Measurements from ENCODE around the gene NTF3.

NTF3 gene

DNA sequence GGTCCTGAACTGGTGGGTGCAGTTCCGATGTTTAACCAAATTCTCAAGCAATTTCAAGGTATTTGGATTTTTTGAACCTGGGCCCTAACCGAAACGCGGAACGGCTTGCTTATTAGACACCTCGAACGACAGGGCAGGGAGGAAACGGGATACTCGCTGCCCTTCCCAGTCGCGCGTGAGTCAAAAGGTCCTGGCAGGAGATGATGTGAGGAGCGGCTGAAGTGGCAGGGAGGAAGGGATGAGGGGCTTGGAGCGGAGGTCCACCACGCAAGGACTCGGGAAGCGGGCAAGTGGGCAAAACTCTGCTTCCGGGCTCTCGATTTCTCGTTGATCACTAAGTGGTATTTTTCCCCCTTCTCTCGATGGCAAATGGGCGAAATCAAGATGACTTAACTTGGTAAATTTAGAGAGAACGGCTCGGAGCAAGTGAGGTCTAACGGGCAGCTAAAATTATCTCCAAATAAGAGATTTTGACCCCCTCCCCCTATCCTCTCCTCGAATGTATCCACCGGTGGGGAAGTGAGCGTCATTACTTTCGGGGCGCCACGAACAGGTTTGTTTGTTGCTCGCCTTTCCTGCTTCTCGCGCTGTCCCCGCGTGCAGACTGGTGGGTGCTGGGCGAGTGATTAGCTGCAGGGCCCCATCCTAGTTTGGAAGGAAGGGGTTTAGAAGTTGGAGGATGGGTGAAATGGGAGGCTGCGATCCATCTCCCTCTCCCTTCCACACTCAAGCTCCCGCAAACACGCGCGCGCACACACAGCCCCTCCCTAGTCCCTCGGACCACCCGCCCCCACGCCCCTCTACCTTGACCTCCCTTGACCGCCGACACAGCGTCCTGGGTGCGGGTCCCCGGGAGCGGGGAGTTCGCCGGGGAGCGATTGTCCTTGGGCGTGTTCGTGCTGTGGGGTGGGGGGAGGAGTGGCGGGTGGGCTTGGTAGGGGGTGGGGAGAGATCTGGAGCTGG is 986 bp upstream of the NTF3 start:
- no peak for DNase-seq (ENCODE audit: low read depth)

DNA sequence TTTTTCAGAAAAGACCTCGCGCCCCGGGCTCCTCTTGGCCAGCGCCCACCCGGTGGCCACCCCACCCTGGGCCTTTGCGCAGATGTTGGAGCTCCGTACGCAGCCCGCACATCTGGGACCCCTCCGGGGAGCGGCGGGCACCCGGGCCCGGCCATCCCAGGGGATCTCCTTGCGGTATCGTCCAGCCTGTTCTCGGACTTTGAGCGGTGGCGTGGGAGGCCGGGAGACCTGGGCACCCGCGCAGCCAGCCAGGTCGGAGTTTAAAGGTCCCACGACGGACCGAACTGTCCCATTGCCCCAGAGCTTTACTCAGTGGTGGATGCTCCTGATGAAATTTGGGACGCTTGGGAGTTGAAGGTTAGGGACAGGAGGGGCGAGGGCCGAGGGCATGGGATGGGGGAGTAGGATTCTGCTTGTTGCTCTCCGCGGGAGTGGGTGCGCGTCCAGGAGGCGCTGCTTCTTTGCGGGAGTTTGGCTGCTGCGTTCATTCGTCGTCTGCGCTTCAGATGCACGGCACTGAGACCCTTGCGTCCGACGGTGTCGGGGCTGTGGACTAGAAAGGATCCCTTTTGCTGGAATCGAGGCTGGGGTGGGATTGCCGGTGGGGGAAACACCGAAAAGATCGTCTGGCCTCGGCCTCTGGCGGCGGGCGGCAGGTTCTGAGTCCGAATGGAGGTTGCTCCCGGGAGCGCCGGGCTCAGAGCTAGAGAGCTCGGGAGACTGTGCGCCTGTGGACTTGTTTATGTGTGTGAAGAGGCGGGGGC is 1.4 kb downstream of the NTF3 start:
- DNase-seq (ENCODE audit: low read depth) = no peak

DNA sequence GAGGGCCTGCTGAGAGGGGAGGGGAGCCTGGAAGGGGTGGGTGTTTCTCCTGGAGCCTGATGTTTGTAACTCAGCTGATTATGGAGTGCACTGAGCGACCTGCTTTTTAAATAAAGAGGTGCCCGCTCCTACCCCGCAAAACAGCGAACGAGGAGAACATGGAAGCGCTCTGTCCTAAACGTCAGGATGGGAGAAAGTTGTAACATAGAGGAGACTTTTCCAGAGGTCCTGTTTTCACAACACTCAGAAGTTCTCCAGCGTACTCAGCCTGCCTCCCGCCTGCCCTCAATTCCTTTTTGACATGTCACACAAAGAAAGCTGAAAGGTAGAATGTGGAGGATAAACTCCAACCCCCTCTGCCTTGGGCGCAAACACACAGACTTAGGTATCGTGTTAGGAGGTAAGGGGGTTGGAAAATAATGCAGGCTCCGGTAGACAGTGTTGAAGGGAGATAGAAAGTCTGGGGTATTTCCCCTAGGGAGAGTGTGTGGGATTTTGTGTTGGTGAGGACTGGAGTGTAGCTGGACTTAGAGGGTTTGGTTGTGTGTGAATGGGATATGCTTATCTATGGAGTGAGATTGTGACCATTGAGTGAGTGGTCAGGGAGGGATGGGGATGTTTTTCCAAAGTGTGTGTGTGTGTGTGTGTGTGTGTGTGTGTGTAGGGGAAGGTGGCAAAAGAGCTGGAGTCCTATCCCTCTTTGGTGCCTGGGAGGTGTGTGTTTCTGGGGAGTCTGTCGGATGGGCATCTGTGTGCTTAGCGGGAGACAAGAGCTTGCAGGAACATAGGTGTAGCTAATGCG is 2.1 kb downstream of the NTF3 start:
- DNase-seq (ENCODE audit: low read depth) = no peak

DNA sequence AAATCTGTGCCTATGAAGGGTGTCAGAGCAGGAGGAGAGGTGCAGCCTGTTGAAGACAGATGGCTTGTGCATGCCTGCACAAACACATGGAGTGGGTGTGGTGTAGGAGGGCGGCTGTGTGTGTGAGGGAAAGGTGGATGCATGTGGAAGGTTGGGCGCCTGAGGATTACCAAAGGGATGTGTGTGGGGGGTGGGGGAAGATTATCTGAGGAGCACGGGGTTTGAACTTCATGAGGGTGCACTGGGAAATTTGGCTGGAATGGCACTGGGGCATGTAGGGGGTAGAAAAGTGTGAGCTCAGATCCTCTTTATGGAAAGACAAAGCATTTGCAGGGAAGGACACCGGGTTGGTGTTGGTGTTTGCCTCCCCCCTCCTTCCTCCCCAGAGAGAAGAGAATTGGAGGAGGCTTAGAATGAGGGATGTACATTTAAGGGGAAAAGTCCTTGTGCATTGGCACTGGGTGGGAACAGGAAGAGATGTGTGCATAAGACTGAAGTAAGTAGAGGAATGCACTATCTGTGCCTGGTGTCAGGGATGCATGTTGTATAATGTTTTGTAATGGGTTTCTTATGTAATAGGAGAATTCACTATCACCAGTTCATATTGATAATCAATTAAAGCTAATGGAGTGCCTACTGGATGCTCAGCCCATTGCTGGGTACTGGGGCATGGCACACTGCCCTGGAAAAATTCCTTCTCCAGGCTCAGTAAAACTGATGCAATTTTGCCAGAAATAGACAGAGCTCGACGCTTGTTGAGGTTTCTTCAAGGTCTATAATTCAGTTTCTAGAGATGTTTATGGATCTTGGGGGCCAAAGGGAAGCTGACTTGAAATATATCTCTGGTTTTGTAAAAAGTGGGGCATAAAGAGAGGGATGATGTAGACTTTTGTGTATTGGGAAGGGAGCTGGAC is 3.0 kb downstream of the NTF3 start:
- DNase-seq (ENCODE audit: low read depth) = no peak

DNA sequence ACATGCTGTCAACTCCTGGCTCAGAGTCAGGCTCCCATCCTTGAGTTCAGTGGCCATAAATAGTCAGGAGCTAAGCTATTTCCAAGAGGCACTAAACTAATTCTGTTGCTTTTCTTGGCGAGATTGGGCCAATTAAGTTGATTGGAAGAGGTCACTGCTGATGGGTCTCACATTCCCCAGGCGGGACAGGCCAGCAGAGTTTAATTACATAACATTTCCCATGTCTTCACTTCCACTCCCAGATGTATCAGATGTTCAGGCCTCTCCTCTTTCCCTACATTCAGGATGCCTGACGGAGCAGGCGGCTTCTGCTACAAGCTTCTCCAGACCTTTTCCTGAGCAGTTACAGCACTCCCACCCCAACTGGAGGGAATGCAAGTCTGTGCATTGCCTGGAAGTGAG is 5.3 kb downstream of the NTF3 start:
- DNase-seq (ENCODE audit: low read depth) = no peak

DNA sequence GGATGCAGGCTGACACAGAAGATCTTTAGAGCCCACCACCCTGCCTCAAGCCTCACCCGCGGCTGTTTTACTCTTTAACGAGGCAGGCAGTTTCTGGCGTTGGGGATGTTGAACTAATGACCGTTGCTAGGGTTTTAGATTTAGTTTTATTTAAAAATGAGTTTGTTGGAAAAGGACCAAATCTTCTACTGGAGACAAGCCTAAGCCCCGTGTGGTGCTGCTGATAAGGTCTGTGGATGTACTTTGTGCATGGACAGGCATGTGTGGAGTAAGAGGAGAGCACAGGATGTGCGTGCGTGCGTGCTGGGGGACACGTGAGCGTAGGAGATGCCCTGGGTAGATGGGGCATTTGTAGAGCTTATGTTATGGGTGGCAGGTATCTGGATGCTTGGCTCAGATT is 5.7 kb downstream of the NTF3 start:
- no peak for DNase-seq (ENCODE audit: low read depth)

DNA sequence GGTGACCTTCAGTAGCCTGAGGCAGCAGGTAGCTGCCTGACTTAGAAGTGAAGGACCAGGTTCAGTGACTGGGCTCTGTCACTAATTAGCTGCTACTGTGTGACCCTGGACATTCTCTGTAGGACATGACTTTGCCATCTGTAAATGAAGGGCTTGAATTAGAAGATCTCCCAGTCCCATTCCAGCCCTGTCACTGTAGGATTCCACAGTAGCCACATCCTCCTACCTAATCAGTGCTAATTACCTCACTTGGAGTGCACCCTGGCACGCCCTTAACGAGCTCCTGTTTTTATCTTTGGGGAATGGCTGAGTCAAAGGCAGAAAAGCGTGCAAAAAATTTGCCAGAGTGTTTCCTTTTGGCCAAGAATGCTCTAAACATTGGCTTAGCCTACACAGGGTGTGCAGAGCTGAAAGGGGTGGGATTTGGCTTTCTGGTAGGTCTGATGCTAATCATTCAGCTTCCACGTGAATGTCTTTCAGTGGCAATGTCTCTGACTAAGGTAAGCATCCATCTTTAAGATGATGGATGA is 6.8 kb downstream of the NTF3 start:
- no peak for DNase-seq (ENCODE audit: low read depth)

DNA sequence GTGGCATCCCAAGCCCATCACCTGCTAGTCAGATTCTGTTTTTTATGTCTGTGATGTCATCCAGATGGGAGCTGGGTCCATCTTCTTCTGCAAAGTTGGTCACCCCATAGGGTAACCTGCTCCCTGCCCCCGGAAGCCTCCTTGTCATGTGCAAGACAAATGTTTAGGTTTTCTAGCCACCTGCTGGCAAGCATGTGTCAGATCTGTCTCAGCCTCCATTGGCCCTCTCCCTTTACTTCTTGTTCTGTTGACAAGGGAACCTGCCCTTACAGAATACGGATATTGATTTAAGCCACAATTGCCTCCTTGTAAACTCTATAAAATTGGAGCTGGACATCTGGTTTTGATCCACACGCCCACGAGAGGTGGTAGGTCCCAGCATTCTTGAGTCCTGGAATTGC is 7.5 kb downstream of the NTF3 start:
- no peak for DNase-seq (ENCODE audit: low read depth)

DNA sequence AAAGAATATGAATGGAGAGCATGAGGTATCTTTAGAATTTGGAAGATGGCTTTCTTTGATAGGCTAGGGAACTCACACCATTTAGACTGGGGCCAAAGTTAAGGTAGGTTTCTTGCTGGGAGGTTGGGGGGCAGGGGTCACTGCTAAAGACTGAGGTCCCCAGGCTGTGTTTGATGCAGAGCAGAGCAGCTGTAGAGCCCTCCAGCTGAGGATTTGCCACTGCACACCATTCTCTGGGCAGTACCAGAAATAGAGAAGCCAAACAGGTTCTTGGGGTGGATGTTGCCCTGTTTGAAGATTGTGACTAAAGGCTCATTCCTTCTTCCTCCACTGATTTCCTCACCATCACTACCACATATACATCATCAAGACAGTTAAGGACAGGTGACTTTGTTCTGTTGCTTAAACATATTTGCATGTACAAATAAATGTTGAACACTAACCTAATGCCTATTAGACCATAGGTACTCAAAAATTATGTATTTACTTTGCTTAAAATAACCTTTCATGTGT is 7.9 kb downstream of the NTF3 start:
- DNase-seq (ENCODE audit: low read depth) = no peak

DNA sequence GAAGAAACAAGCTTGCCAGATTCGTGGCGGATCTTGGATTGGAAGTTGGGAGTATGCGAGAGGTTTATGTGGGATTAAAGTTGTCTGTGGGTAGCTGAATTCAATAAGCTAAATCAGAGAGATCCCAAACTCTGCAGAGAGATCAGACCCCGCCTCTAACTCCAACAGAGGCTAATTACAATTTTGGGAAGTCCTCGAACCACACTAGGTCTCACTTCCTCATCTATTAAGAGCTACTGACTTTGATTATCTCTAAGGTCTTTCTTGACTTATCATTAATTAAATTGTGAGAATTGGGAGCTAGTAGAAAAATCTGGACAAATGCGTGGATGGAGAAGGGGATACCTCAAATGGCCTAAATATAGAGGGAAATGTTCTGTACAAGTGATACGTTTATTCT is 9.1 kb downstream of the NTF3 start:
- DNase-seq (ENCODE audit: low read depth) = no peak

DNA sequence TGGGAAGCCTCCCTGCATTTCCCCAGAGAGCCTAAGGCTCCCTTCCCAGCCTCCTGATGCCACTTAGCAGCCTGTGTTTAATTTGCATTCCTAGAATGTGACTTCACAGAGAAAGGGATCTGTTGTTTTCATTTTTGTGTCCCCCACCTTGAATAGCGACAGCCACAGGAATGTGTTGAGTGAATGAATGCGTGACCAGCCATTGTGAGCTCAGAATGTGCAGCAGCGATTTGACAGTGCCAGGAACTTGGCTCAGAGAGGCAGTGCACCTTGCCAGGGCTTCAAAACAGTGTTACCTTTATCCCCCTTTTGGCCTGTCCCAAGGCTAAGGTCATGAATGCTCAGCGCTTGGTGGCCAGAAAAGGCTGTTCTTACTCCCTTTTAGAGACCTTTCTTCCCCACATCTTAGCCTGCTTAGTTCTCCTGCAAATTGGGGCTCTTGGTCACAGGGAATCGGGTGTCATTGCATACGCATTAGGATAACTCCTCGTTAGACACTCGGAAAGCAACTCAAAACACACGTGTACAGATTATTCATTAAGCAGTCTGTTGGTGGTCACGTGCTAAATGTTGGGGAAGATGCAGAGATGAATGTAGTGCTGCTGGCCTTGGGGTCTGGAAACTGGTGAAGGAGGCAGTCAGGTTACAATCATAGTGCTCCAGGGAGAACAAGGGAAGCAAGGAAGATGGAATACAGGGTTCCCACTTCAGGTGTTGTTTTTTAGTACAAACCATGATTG is 9.8 kb downstream of the NTF3 start:
- DNase-seq (ENCODE audit: low read depth) = no peak

DNA sequence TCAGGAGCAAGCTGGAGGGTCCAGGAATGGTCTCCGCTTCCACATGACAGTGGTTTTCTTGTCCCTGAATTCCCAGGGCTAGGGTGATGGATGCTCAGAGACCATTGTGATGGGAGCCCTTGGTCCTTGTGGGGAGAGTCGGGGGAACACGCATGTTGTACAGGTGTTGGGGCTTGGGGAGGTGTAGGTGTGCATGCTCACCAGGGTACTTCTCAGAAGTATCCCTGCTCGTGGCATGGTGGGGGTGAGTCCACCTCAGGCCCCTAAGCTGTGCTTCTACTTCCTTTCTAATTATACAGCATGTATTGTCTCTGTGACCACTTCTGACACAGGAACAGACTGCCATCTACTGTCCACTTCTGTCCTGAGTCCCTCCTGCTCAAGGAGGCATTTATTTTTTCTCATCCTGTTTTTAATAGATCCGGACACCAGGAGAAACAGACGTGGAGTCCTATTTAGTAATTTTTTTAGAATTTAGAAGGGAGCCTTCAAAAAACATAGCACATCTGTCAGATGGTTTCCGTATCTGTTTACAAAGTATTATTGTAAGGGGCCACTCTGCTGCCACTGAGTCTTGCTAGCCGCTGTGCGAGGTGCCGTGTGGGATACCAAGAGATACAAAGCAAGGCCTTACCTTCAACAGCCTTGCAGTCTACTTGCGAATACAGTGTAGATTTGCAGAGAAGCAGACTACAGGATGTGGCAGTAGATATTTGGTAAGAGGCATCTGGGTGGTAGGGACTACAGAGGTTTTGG is 10.5 kb downstream of the NTF3 start:
- peak; percentile 38 for DNase-seq (ENCODE audit: low read depth)

DNA sequence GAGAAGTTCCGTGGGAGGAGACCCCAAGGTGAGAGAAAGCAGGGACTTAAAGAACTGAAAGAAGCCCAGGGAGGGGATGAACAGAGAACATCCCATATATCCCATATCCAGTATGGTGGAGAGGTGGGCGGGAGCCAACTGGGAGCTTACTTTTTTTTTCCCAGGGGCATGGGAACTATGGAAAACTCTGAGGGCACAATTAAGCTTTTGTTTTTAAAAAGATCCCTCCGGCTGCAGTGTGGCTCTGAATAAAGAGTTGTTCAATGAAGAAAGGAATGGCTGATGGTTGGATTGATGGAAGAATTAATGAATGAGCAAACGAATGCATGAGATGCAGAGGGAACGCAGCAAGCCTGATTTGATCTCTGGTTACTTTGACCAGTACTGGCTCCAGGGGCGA is 12.6 kb downstream of the NTF3 start:
- no peak for DNase-seq (ENCODE audit: low read depth)

DNA sequence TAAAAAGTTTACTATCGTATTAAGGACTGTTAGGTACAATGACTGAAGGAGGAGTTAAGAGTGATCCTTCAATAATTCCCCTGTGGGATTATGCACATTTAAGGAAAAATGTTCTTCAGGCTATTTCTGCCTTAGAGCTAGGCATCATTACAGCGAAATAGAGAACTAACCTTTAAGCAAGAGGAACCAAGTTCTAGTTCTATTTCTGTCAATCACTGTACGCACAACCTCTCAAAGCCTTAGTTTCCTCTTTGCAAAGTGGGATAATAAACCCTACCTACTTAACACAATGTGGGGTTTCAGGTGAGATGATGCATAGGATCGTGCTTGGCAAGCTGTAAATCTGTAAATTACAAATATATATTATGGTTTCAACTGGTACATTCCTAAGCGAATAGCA is 15.4 kb downstream of the NTF3 start:
- DNase-seq (ENCODE audit: low read depth) = no peak

DNA sequence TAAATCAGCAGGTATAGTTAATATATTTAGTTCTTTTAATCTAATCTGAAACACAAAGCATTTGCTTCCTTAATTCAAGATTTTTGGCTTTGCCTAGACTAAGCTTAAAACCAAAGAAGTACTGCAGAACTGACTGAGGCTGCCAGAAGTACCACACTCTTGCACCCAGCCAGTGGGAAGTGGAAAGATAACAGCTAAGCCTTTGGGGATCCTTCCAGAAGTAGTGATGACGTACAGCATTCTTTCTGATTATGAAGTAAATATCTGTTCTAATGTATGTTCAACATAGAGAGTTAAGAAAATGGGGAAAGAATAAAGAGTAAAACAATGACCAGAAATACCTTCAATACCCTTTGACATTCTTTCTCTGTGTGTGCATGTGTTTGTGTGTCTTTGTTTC is 19.3 kb downstream of the NTF3 start:
- no peak for DNase-seq (ENCODE audit: low read depth)

DNA sequence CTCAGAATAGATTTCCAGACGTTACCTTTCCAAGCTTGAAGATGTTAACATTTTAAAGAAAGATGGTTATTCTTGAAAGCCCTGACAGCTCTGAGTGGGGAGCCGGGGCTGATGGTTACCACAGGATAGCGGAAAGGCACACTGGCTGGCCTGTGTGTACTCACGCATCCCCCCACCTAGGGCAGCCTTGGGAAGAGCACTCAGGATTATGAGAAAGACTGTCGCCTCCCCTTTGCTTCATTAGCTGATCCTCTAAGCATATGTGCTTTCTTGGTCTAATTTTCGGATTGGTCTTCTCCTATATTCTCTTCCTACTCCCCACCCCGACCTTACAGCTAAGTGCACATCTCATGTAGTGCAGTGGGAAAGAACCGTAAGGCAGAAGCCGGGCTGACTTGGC is 20.7 kb downstream of the NTF3 start:
- no peak for DNase-seq (ENCODE audit: low read depth)

DNA sequence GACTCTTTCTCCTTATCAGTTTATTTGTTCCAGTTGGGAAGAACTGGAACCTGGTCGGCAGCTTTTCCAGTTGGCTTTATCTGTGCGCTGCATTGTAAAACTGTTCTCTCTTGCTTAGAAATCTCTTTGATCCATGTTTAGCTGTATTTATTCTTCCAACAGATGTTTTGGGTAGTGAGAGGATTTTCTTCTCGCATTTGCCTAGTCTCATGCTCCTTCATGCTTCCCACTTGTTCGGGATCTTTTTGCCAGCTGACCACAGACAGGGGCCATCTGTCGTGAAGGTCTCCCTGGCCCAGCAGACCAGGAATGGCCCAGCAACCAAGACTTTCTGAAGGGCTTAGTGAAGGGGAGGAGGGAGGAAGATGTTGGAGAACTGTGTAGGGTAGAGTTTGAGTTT is 21.6 kb downstream of the NTF3 start:
- DNase-seq (ENCODE audit: low read depth) = no peak

DNA sequence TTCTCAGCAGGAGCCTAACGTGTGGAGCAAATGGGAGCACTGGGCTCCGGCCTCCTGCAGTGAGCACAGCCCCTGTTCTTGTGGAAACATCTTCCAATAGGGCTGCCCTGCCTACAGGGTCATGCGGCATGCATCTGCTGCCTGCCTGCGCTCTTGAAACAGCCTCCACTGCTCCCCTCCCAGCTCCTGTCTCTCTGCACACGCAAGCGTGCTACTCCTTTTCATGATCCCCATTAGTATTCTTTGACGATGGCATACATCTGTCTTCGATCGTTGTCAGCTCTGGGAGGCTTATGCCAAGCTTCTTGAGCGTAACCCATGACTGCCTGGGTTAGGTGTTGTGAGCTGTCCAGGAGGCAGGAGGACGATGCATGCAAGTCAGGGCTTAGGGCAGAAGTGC is 23.1 kb downstream of the NTF3 start:
- DNase-seq (ENCODE audit: low read depth) = no peak

DNA sequence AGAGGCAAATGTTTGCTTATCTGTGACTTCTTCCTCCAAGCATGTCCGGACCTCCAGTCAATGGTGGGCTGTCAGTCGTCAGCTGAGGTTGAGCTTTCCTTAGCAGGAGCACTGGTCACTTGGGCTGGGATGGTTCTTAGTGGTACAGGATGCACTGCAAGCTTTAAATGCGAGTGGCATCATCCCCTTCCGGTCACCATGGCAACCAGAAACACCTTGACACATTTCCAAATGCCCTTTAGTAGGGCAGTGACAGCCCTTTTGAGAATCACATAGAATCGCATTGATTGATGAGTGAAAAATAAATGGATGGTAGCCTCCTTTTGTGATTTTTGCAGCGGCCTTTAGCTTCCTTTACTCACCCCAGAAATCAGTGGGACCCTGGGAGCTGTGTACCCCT is 24.1 kb downstream of the NTF3 start:
- DNase-seq (ENCODE audit: low read depth) = no peak

DNA sequence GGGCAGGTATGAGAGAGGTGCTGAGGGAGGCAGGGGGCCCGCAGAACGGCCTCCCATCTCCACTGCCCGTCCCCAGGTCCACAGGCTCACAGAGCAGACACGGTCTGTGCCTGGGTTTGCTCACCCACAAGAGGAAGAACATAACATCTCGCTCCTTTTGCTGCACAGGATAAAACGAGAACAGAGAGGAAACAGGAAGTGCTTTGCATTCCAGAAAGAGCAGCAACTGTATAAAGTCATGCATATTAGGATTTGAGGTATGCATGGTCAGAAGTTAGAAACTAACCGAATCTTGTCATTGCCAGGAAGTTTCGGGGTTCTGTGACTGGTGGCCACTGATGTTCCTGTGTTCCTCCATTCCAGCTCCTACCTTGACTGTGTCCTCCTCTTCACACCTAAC is 25.0 kb downstream of the NTF3 start:
- DNase-seq (ENCODE audit: low read depth) = no peak

Data from stromal cell of bone marrow (primary cell).